ENCODE results near the gene CALR3. TPM values are rescaled to one million over a fixed set of nuclear protein-coding genes. Genes with fewer than 3 reads are reported as not detected.

Gene CALR3
- total and polyA plus RNA-seq, 2 of the 13 experiments (the other 11 are each of a cell fraction or from before 2014, with no cell fraction given): not detected

- peak; percentile 86 for TF ChIP-seq GABPA (IDR thresholded peaks at IDR 0.05; ENCODE audit: low read depth, low read length)
- peak; percentile 97 for TF ChIP-seq GABPA (CRISPR knock-in tag; IDR thresholded peaks at IDR 0.05; ENCODE audit: low read depth)
- peak; percentile 44; the same call in 1 of the 2 replicates for TF ChIP-seq ZNF710 (CRISPR knock-in tag; IDR thresholded peaks at IDR 0.05; ENCODE audit: borderline replicate concordance)
- TF ChIP-seq EP300 (IDR thresholded peaks at IDR 0.05; ENCODE audit: low read depth in 2 of 2, low read length in 2 of 2): peak in 1 of 2 experiments; percentile 3; a peak in 1 of 4 replicates
- TF ChIP-seq EP300 (CRISPR knock-in tag; IDR thresholded peaks at IDR 0.05; ENCODE audit: borderline replicate concordance): no peak
- TF ChIP-seq ZNF3 (CRISPR knock-in tag; IDR thresholded peaks at IDR 0.05): no peak
- TF ChIP-seq KLF11 (CRISPR knock-in tag; IDR thresholded peaks at IDR 0.05): peak; percentile 75; the same call in 1 of the 2 replicates
- TF ChIP-seq ZBTB20 (CRISPR knock-in tag; IDR thresholded peaks at IDR 0.05; ENCODE audit: borderline replicate concordance, low read depth): peak; percentile 16; the same call in 1 of the 2 replicates
- TF ChIP-seq RBM39 (IDR thresholded peaks at IDR 0.05; ENCODE audit: low read depth, low read length, poor library complexity, severe bottlenecking): peak; percentile 36
- TF ChIP-seq SIX1 (CRISPR knock-in tag; IDR thresholded peaks at IDR 0.05; ENCODE audit: borderline replicate concordance): no peak
- TF ChIP-seq SPEN (CRISPR knock-in tag; IDR thresholded peaks at IDR 0.05; ENCODE audit: low read depth): no peak
- no peak for TF ChIP-seq ZBTB2 (CRISPR knock-in tag; IDR thresholded peaks at IDR 0.05; ENCODE audit: low read depth)
- no peak for TF ChIP-seq NCOA5 (CRISPR knock-in tag; IDR thresholded peaks at IDR 0.05)
- TF ChIP-seq MYPOP (CRISPR knock-in tag; IDR thresholded peaks at IDR 0.05): no peak
- TF ChIP-seq BRF2 (CRISPR knock-in tag; IDR thresholded peaks at IDR 0.05): no peak
- no peak for TF ChIP-seq FIP1L1 (IDR thresholded peaks at IDR 0.05; ENCODE audit: borderline replicate concordance, insufficient read depth, low read depth, low read length)
- TF ChIP-seq MXD3 (CRISPR knock-in tag; IDR thresholded peaks at IDR 0.05): no peak
- TF ChIP-seq SMAD3 (CRISPR knock-in tag; IDR thresholded peaks at IDR 0.05): 0 out of 2 replicates have a peak, but pooled peaks have one; percentile 57
- peak; percentile 13; the same call in 1 of the 2 replicates for TF ChIP-seq ZNF547 (CRISPR knock-in tag; IDR thresholded peaks at IDR 0.05)
- peak; percentile 42; the same call in 1 of the 2 replicates for TF ChIP-seq RAD21 (CRISPR knock-in tag; IDR thresholded peaks at IDR 0.05)
- TF ChIP-seq ZBTB26 (CRISPR knock-in tag; IDR thresholded peaks at IDR 0.05; ENCODE audit: borderline replicate concordance): 0 out of 2 replicates have a peak, but pooled peaks have one; percentile 35
- no peak for TF ChIP-seq LCORL (IDR thresholded peaks at IDR 0.05)
- peak; percentile 45; the same call in 1 of the 2 replicates for TF ChIP-seq LCORL (CRISPR knock-in tag; IDR thresholded peaks at IDR 0.05)
These were observed at the start of gene CALR3, which contains the start of gene C19orf44 (continued) for GRCh38 chr19:16495982-16496612.
